ENCODE data around the gene ERGIC2.

ERGIC2 gene, protein sequence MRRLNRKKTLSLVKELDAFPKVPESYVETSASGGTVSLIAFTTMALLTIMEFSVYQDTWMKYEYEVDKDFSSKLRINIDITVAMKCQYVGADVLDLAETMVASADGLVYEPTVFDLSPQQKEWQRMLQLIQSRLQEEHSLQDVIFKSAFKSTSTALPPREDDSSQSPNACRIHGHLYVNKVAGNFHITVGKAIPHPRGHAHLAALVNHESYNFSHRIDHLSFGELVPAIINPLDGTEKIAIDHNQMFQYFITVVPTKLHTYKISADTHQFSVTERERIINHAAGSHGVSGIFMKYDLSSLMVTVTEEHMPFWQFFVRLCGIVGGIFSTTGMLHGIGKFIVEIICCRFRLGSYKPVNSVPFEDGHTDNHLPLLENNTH

GRCh38 chr12:29380536-29381523 lies at the start of gene ERGIC2:
Gene ERGIC2 (minus strand): TSS chr12:29381172. CDS start chr12:29371633, 9,539 bp downstream.
- in situ Hi-C loops (cut with MboI; ENCODE audit: low sequenced_read_pairs, unreplicated experiment): no loop called here
- DNase-seq (ENCODE audit: low spot score): peak; percentile 86
- TF ChIP-seq, protein P1, sequence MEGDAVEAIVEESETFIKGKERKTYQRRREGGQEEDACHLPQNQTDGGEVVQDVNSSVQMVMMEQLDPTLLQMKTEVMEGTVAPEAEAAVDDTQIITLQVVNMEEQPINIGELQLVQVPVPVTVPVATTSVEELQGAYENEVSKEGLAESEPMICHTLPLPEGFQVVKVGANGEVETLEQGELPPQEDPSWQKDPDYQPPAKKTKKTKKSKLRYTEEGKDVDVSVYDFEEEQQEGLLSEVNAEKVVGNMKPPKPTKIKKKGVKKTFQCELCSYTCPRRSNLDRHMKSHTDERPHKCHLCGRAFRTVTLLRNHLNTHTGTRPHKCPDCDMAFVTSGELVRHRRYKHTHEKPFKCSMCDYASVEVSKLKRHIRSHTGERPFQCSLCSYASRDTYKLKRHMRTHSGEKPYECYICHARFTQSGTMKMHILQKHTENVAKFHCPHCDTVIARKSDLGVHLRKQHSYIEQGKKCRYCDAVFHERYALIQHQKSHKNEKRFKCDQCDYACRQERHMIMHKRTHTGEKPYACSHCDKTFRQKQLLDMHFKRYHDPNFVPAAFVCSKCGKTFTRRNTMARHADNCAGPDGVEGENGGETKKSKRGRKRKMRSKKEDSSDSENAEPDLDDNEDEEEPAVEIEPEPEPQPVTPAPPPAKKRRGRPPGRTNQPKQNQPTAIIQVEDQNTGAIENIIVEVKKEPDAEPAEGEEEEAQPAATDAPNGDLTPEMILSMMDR (IDR thresholded peaks at IDR 0.05; ENCODE audit: borderline replicate concordance, control extremely low read depth, extremely low read depth, insufficient read depth, missing control alignments): no peak

- in situ Hi-C loops (cut with MboI; ENCODE audit: low sequenced_read_pairs, unreplicated experiment): no loop called here
- no peak for DNase-seq (ENCODE audit: low spot score)
- TF ChIP-seq, protein P1 (IDR thresholded peaks at IDR 0.05; ENCODE audit: borderline replicate concordance, control extremely low read depth, extremely low read depth, insufficient read depth, missing control alignments): no peak
These were observed 49.7 kb upstream of the ERGIC2 start for GRCh38 chr12:29430716-29431044.

DNA sequence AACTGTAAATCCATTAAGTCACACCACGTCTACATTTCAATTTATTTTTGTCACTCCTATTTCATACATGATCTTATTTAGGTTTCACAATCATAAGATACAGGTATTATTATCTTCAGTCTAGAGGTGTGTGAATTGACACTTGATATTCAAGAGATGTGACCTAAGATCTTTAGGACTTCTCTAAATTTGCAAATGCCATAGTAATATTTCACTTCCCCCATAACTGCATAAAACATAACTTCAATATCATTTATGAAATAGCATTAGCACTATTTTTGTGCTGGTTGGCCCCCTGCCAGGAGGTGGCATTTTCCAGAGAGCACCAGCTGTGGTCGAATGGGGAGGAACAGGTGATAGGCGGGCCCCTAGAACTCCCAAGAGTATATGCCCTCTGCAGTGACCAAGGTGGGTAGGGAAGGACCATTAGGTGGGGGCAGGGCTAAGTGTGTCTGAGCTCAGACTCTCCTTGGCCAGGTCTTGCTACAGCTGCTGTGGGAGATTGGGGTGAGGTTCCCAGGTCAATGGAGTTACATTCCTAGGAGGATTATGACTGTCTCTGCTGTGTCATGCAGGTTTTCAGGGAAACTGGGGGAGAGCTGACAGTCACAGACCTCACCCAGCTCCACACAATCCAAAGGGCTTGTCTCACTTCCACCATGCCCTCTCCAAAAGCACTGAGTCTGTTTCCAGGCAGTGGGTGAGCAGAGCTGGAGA lies 49.2 kb upstream of the ERGIC2 start:
- DNase-seq (ENCODE audit: low spot score): no peak
- in situ Hi-C loops (cut with MboI; ENCODE audit: low sequenced_read_pairs, unreplicated experiment): no loop called here
- TF ChIP-seq, protein P1 (IDR thresholded peaks at IDR 0.05; ENCODE audit: borderline replicate concordance, control extremely low read depth, extremely low read depth, insufficient read depth, missing control alignments): no peak

DNA sequence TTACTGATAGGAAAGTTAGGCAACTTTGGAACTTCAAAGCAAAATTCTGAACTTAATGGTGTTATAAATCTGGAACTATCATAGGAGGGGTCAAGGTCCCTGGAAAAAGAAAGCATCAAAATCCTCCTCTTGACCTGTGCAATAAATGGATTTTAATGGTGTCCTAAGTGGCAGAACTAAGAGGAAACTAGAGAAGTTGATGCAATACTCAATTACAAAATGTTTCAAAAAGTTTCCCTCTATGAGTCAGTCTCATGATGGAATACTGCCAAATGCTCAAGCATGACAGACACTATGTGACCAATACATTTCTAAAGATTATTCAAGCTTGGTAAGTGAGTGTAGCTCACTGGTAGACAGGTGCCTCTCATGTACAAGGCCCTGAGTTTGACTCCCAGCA lies 47.7 kb upstream of the ERGIC2 start:
- TF ChIP-seq, protein P1 (IDR thresholded peaks at IDR 0.05; ENCODE audit: borderline replicate concordance, control extremely low read depth, extremely low read depth, insufficient read depth, missing control alignments): no peak
- in situ Hi-C loops (cut with MboI; ENCODE audit: low sequenced_read_pairs, unreplicated experiment): no loop called here
- peak; percentile 10 for DNase-seq (ENCODE audit: low spot score)

DNA sequence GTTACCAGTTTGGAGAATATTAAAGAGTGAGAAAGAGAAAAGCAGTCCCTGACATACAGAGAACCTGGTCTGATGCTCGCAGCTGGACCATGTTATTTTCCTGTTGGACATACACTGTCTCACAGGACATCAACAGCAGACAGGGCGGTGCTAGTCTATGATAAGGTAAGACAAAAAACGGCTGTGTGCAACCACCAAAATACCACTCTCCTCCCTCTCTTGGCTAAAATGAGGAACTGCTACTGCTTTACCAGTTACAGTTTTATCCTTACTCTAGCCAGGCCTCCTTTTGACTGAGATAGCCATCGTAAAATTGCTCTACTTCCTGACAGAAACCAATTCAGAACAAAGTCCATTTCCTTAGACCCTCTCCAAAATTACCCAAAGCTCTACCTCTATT lies 47.0 kb upstream of the ERGIC2 start:
- peak; percentile 55 for DNase-seq (ENCODE audit: low spot score)
- in situ Hi-C loops (cut with MboI; ENCODE audit: low sequenced_read_pairs, unreplicated experiment): no loop called here

More for the DNA sequence above, 47.0 kb upstream of the ERGIC2 start:
- TF ChIP-seq, protein P1 (IDR thresholded peaks at IDR 0.05; ENCODE audit: borderline replicate concordance, control extremely low read depth, extremely low read depth, insufficient read depth, missing control alignments): peak; percentile 34

All from GM13976 (cell line).